DMS114 treated with DMSO at 0.1 percent for 48 hours (cell line): Measurements from ENCODE around the gene SRL.
"Not testable (repeated sequence)": the region's sequence is repeated elsewhere in the genome, so short reads cannot be mapped to it uniquely, and the experiment has no call there.

Experiments used
- DNase-seq: peaks from one replicate; lab custom pipeline; 2025; ENCODE audit not compliant: unreplicated experiment; lab: John Stamatoyannopoulos, UW

The SRL gene

GRCh38 chr16:4227040-4227332 is 14.9 kb downstream of the SRL start:
- DNase-seq: no peak

GRCh38 chr16:4226251-4227039 is 15.4 kb downstream of the SRL start:
- DNase-seq: no peak

DNA sequence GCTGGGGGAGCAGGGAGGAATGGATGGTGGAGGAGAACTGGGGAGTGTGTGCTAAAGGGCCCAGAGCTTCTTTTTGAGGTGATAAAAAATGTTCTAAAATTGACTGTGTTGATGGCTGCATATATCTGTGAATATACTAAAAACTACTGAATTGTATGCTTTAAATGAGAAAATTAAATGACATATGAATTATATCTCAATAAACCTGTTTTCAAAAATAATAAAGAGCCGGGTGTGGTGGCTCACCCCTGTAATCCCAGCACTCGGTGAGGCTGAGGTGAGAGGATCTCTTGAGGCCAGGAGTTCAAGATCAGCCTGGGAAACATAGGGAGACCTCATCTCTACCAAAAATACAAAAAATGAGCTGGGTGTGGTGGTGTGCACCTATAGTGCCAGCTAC is 16.8 kb downstream of the SRL start:
- DNase-seq: no peak

DNA sequence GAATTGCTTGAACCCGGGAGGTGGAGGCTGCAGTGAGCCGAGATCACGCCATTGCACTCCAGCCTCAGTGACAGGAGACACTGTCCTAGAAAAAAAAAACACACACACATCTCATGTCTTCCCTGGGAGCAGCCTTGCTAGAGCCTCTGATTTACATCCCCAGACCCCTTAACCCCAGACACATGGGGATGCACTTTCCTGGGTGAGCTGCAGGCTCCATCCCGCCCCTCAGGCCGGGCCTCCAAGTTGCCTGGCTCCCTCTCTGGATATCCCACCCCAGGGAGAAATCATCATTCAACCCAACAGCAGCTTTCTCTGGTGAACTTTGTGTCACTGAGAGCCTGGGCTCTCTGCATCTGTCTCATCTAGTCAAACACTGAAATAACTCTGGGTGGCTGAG is 21.5 kb downstream of the SRL start:
- no peak for DNase-seq

DNA sequence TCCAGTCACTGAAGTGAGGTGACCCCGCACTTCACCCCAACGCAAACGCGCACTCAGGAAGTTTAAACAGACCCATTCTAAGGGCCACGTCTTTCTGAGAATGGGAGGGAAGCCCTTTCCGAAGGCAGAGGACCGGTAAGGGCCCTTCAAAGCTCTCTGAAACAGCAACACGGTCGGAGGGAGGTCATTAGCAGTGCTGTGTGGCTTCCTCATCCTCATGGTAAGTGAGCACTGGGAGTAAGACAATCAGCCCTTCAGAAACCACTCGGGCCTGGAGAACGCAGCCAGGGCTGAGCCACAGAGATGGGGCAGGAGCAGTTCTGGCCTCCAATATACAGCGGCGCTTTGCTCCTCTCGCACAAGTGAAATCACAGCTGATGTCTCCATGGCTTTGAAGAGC is 23.7 kb downstream of the SRL start:
- DNase-seq: no peak

DNA sequence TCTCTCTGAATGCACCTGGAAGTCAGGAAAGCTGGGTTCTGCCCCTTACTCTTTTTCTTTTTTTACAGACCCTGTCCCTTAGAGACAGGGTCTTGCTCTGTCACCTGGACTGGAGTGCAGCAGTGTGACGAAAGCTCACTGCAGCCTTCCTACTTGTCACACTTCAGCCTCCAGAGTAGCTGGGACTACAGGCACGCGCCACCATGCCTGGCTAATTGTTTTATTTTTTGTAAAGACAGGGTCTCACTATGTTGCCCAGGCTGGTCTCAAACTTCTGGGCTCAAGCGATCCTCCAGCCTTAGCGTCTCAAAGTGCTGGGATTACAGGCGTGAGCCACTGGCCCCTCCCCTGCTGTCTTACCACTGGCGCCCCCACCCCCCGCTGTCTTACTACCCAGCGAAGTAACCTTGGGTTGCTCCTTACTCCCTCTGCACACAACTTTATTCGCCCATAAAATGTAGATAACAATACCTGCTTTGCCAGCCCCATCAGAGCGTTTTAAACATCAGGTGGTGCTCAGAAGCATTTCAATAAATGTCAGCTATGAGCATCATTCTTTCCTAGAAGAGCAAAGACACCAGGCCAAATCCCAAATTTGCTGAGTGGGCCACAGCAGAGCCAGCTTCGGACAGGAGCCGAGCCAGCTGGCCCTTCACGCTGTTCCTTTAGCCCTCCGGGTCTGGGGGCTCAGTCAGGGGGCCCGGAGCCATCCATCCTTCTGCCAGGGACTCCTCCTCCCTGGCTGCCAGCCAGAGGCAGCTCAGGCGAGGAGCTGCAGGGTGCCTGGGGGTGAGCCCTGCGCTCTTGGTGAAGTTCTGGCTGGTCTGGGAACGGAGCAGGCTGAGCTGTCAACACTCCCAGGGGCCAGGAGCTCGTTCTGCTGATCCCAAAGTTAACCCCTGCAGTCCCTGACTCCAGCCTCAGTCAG is 24.4 kb downstream of the SRL start:
- DNase-seq: no peak

GRCh38 chr16:4216596-4216995 is 25.3 kb downstream of the SRL start:
- no peak for DNase-seq

GRCh38 chr16:4215106-4215505 is 26.8 kb downstream of the SRL start:
- no peak for DNase-seq

- DNase-seq: no peak
These were observed 27.7 kb downstream of the SRL start for GRCh38 chr16:4214215-4214621.

DNA sequence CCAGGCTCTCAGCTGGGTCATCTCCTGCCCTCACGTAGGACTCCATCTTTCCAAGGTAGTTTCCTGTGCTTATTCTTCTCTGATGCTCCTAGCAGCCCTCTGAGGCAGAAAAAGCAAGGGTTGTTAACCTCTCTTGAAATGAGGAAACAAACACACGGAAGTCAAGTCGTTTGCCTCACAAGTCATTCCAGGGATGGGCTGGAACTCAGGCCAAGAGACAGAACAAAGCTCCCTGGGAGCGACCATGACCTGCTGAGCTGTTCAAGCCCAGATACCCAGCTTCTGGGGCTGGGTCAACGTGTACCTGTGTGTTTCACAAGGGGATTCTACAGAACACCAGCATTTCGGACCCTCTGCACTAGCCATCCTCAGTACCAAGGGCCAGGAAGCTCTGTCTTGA is 28.1 kb downstream of the SRL start:
- DNase-seq: no peak

- no peak for DNase-seq
These were observed 29.0 kb downstream of the SRL start for GRCh38 chr16:4212934-4213296.

DNA sequence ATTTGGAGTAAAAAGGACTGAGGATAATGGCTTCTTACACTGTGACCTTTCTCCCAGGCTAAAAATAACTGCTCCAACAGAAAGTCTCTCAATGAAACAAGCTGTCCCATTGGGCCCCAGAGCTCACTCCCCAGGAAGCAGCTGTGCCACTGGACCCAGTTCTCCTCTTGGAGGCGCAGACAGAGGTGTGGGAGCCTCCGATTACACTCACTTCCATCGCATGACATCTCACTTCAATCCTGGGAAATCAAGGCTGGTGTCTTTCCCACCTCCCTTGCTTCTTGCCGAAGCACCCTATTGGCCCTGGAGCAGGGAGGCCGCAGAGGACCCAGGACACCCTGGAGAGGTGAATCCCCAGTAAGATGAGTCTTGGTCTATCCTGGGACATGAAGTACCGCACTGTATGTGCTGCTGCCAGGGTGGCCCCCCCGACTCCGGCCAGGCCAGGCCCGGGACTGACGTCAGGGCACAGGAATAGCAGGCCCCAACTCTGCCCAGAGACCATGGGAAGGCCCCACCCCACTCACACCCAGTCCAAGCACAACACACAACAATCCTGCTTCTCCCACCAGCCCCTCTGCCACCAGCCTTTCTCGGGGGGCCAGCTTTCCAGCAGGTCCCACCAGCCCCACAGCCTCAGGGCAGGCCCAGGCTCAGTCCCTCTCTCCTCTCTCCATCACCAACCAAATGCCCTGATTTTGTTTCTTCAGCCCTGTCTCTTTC is 29.5 kb downstream of the SRL start:
- no peak for DNase-seq

DNA sequence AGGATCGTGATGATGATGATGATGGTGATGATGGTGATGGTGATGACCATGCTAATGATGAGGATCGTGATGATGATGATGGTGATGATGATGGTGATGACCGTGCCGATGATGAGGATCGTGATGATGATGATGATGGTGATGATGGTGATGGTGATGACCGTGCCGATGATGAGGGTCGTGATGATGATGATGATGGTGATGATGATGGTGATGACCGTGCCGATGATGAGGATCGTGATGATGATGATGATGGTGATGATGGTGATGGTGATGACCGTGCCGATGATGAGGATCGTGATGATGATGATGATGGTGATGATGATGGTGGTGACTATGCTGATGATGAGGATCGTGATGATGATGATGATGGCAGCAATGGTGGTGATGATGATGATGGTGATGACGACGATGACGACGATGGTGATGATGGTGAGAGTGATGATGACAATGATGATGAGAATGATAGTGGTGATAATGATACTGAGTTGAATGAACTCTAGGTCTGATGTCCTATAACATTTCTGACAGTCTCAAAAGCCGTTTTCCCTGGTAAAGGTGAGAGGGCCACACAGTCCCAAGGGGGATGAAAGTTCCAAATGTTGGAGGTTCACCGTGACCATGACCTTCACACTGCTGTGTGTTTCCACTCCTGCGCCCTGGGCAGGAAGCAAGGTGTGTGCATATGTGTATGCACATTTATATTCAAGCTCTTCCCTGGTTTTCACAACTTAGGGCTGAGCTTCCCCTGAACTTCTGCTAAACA is 30.3 kb downstream of the SRL start:
- not testable (repeated sequence) for DNase-seq

GRCh38 chr16:4209666-4210065 is 32.2 kb downstream of the SRL start:
- no peak for DNase-seq

- DNase-seq: no peak
These were observed 33.5 kb downstream of the SRL start for GRCh38 chr16:4208341-4208751.

- DNase-seq: no peak
These were observed 34.1 kb downstream of the SRL start for GRCh38 chr16:4207683-4208340.

- no peak for DNase-seq
These were observed 34.7 kb downstream of the SRL start for GRCh38 chr16:4207229-4207628.

DNA sequence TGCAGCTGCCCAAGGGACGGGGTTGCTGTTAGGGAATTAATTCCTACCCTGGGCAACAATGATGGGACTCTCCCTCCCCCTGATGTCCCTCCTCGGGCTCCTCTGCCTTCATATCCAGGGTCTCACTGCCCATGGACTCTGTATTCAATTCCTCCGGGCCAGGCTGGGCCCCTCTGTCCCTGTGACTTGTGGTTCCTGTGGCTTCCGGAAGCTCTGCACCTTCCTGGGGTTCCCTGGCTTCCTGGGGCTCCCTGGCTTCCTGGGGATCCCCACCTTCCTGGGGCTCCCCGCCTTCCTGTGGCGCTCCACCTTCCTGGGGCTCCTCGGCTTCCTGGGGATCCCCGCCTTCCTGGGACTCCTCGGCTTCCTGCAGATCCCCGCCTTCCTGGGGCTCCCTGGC is 35.2 kb downstream of the SRL start:
- DNase-seq: no peak

- DNase-seq: no peak
These were observed 35.9 kb downstream of the SRL start for GRCh38 chr16:4205971-4206370.

DNA sequence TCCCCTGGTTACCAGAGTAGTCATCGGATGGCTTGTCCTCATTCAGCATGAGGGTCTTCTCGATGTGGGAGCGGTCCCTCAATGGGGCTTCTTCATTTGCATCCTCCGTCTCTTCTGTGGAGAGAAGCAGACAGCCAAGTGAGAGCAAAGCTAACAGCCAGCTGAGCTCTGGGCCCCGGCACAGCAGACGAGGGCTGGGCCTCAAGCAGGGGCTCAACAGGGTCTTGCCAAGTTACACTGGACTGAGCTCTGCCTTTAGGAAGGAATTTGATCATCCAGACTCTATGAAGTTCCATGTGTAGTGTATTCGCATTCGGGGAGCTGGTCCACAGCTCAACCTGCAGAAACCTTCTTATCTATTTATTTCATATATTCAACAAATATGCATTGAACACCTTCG is 37.4 kb downstream of the SRL start:
- DNase-seq: no peak

GRCh38 chr16:4203748-4204147 is 38.1 kb downstream of the SRL start:
- DNase-seq: no peak
